Uterus (tissue), 4 donors: ENCODE data around the gene CCDC106. TPM values are rescaled to one million over a fixed set of nuclear protein-coding genes. Genes with fewer than 3 reads are reported as not detected.

Experiments used
- DNase-seq, 2 donors: peaks; one replicate each; pipeline ENCODE4 v3.0.0-alpha.2; 2019 to 2020
- H3K27ac ChIP-seq, 2 donors: fragments of 200-600 bp; sonication (generic); 1 replicate in 1 of 2; 2 replicates in 1 of 2; pipeline ENCODE4 v1.5.1; 2016 to 2018
- H3K27me3 ChIP-seq, 2 donors: fragments of 200-600 bp; sonication (generic); one replicate each; pipeline ENCODE4 v1.5.1; 2018 to 2019; ENCODE audit warnings: control low read depth in 1 of 2
- H3K36me3 ChIP-seq, 2 donors: fragments of 200-600 bp; sonication (generic); one replicate each; pipeline ENCODE4 v1.5.1; 2019; ENCODE audit warnings: control low read depth in 1 of 2
- H3K4me1 ChIP-seq, 2 donors: fragments of 200-600 bp; sonication (generic); one replicate each; pipeline ENCODE4 v1.5.1; 2018 to 2019; ENCODE audit warnings: control low read depth in 1 of 2
- H3K4me3 ChIP-seq, 2 donors: fragments of 200-600 bp; sonication (generic); 1 replicate in 1 of 2; 2 replicates in 1 of 2; pipeline ENCODE4 v1.5.1; 2018 to 2019; ENCODE audit warnings: mild to moderate bottlenecking in 1 of 2
- H3K9me3 ChIP-seq, 2 donors: fragments of 200-600 bp; sonication (generic); one replicate each; pipeline ENCODE4 v1.5.1; 2019; ENCODE audit warnings: control low read depth in 1 of 2
- POLR2A ChIP-seq, 2 donors: fragments of 450-650 bp; IDR thresholded peaks; one replicate each; pipeline ENCODE4 v1.6.1; 2016; ENCODE audit warnings: antibody characterized with exemption in 2 of 2, mild to moderate bottlenecking in 1 of 2, moderate library complexity in 1 of 2
- intact Hi-C: fragments of 100-400 bp; cut with DNase I; formaldehyde crosslinking; loops from one replicate; pipeline ENCODE4 v1.15.1; 2023; ENCODE audit warnings: low total_unique reads
- total RNA-seq, 4 donors: library from RNA; depleted of rRNA in 3 of 4; stranded (reverse); fragments of >200 nt in 3 of 4; gene quantifications; one replicate each; pipeline versions ENCODE4 v1.1.0 to v1.2.4, GENCODE V29; 2014 to 2023
- TF ChIP-seq, protein P1 (sequence below), 4 experiments: fragments of 200-600 bp in 2 of 4; fragments of 450-650 bp in 2 of 4; sonication (generic) in 2 of 4; IDR thresholded peaks; one replicate each; pipeline ENCODE4 v1.5.1; 2016 to 2019; ENCODE audit warnings: antibody characterized with exemption in 4 of 4, mild to moderate bottlenecking in 2 of 4, moderate library complexity in 1 of 4
- donor health status: DM: yes; HTN: yes; CAD: no.

The CCDC106 gene
- total RNA-seq, 4 donors from 2014 or later, result 2.9 to 25.0 (median 6.7) TPM

DNA sequence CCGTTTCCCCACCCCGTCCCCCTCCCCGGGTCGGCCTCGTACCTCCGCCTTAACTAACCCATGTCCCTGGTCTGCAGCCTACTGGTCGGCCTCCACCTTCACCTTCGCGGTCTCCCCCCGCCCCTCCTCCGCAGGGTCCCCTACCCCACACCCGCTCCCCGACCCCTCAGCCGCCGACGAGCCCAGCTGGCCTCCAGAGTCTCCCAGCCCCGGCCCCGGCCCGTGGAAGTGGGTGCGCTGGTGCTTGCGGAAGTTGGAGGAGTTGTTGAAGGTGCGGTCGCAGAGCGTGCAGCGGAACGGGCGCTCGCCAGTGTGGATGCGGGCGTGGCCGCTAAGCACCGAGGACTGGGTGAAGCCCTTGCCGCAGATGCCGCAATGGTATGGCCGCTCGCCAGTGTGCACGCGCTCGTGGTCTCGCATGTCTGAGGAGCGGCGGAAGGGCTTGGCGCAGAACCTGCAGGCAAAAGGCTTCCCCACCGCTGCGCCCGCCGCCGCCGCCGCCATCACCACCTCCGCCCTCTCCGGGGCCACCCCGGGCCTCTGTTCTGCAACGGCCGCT lies 26.3 kb upstream of the CCDC106 start:
- no peak overlapping the region for H3K27ac ChIP-seq
- no peak overlapping the region for H3K4me3 ChIP-seq
- no peaks in the 10 kb centered on the region for H3K27me3 ChIP-seq
- TF ChIP-seq, protein P1, sequence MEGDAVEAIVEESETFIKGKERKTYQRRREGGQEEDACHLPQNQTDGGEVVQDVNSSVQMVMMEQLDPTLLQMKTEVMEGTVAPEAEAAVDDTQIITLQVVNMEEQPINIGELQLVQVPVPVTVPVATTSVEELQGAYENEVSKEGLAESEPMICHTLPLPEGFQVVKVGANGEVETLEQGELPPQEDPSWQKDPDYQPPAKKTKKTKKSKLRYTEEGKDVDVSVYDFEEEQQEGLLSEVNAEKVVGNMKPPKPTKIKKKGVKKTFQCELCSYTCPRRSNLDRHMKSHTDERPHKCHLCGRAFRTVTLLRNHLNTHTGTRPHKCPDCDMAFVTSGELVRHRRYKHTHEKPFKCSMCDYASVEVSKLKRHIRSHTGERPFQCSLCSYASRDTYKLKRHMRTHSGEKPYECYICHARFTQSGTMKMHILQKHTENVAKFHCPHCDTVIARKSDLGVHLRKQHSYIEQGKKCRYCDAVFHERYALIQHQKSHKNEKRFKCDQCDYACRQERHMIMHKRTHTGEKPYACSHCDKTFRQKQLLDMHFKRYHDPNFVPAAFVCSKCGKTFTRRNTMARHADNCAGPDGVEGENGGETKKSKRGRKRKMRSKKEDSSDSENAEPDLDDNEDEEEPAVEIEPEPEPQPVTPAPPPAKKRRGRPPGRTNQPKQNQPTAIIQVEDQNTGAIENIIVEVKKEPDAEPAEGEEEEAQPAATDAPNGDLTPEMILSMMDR (IDR thresholded peaks at IDR 0.05), result no peak
- no peak for TF ChIP-seq POLR2A (IDR thresholded peaks at IDR 0.05)
- intact Hi-C loops, result no loop called here
- H3K9me3 ChIP-seq, result no peaks in the 10 kb centered on the region
- H3K36me3 ChIP-seq, result no peaks in the 10 kb centered on the region
- H3K4me1 ChIP-seq, result no peaks in the 10 kb centered on the region
- no peak for DNase-seq

DNA sequence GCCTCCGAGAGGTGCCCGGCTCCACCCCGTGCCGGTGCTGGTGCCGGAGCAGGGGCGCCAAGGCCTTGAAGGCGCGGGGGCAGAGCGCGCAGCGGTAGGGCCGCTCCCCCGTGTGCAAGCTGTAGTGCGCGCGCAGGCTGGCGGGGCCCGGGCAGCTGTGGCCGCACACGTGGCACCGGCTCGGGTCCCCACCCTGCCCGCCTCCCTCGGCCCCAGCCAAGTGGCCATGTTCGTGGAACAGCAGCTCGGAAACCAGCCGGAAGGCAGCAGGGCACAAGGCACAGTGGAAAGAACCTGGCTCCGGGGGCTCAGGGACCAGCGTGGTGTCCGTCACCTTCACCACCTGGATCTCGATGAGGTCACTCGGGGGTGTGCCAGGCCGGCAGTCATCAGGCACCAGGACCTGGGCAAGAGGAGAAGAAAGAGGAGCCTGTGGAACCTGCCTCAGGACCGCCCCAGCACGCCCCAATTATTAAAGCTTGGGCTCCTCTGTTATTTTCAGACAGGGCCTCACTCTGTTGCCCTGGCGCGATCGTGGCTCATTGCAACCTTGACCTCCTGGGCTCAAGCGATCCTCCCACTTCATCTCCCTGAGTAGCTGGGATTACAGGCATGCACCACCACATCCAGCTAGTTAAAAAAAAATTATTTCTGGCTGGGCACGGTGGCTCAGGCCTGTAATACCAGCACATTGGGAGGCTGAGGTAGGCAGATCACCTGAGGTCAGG lies 25.6 kb upstream of the CCDC106 start:
- H3K27ac ChIP-seq, result no peak overlapping the region

DNA sequence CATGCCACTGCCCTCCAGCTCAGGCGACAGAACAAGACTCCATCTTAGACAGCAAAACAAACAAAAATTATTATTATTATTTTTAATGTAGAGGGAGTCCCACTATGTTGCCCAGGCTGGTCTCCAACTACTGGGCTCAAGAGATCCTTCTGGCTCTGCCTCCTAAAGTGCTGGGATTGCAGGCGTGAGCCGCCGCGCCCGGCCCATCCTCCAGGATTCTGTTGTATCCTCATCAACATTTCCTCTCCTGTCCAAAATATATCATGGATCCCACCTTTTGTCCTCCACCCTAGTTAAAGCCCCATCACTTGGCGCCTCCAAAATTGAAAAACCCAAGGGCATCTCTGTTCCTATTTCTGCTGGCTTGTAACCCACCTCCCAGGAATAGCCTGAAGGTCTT lies 24.9 kb upstream of the CCDC106 start:
- Histone ChIP-seq H3K27me3 (no peaks in the 10 kb centered on the region), H3K9me3 (no peaks in the 10 kb centered on the region), H3K4me1 (no peaks in the 10 kb centered on the region), H3K4me3 (no peak overlapping the region), H3K27ac (no peak overlapping the region), H3K36me3 (no peaks in the 10 kb centered on the region)
- intact Hi-C loops, result no loop called here
- no peak for TF ChIP-seq POLR2A (IDR thresholded peaks at IDR 0.05)
- TF ChIP-seq, protein P1 (IDR thresholded peaks at IDR 0.05), result no peak
- DNase-seq, result no peak

More for the DNA sequence above, 25.6 kb upstream of the CCDC106 start:
- intact Hi-C loops, result no loop called here
- Histone ChIP-seq H3K4me1 (no peaks in the 10 kb centered on the region), H3K4me3 (no peak overlapping the region), H3K9me3 (no peaks in the 10 kb centered on the region), H3K36me3 (no peaks in the 10 kb centered on the region), H3K27me3 (no peaks in the 10 kb centered on the region)
- no peak for TF ChIP-seq POLR2A (IDR thresholded peaks at IDR 0.05)
- TF ChIP-seq, protein P1 (IDR thresholded peaks at IDR 0.05), result no peak
- DNase-seq, result no peak

DNA sequence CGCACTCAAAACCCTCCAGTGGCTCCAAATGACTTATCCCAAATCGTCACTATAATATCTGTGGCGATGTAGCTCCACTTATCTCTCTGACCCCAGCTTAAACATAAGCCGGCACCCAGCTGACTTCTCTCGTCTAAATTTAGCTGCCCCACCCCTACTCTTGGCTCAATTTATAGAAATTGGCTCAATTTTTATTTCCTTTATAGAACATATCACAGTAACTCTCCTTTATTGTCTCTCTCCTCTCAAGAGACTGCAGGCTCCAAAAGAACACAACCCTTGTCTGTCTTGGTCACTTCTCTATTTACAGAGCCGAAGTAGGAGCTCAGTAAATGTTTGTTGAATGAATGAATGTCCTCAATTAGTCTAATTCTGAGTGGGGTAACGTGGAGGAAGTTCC lies 24.5 kb upstream of the CCDC106 start:
- H3K27ac ChIP-seq, result peak overlapping the region; percentile 94 to 99

More for the DNA sequence above, 24.5 kb upstream of the CCDC106 start:
- no peaks in the 10 kb centered on the region for H3K36me3 ChIP-seq
- H3K4me3 ChIP-seq, result no peak overlapping the region
- no peak for DNase-seq
- intact Hi-C loops, result no loop called here
- TF ChIP-seq, protein P1 (IDR thresholded peaks at IDR 0.05), result no peak
- no peak for TF ChIP-seq POLR2A (IDR thresholded peaks at IDR 0.05)
- H3K9me3 ChIP-seq, result no peaks in the 10 kb centered on the region
- H3K27me3 ChIP-seq, result no peaks in the 10 kb centered on the region
- H3K4me1 ChIP-seq, result no peaks in the 10 kb centered on the region
